ENCODE results near the gene NDOR1.

Gene NDOR1

DNA sequence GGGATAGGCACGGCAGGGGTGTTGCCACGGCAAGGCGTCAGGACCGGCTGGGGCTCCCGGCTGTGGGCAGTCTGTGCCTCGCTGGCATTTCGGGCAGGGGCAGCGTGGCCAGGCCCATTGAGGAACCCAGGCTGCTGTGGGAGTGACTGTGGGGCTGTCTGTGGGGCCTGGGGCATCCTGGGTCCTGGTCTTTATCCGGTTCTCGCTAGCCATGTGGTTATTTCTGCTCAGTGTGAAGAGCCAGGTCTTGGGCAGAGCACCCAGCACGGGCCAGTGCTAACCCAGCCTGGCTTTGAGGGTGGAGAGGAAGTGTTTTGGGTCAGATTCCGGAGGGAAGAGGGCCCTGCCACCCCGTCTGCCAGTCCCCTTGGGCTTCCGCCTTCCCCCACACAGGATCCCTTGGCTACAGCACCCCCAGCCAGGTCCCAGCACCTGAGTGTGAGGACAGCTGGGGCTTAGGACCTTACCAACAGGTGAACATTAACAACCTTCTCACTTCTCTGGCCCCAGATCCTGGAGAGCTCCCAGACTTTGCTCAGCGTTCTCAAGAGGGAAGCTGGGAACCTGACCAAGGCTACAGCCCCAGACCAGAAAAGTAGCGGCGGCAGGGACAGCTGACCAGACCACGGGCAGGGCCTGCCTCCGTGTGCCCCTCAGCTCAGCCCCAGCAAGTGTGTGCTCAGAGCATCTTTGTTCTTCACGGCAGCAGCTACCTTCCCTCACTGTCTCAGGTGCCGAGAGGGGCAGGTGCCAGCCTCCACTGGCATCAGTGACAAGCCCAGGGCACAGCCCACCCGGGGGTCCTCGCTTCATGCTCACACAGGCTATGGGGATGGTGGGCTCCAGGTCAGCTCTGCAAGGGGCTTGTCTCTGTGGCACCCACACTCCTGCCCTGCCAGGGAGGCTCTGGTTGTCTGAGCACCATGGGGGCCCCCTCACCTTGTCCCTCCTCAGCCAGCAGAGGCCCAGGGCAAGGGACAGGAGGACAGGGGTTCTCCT lies 15.9 kb upstream of the NDOR1 start:
- WGBS, 2 donors (ENCODE audit: extremely low coverage in 2 of 2, insufficient read length in 2 of 2, insufficient replicate concordance in 1 of 2) = no CpG with 5 or more reads among the region's 23 CpGs
- H3K14ac ChIP-seq (ENCODE audit: low read length) = no peak overlapping the region
- H2BK12ac ChIP-seq (ENCODE audit: low read length) = no peak overlapping the region
- H4K8ac ChIP-seq (ENCODE audit: low read depth, low read length) = no peak overlapping the region
- H3K4me3 ChIP-seq (ENCODE audit: low read length in 2 of 2) = peak overlapping the region; percentile 99 to 100
- no peak overlapping the region for H3K4ac ChIP-seq (ENCODE audit: low read length)
- H2BK120ac ChIP-seq (ENCODE audit: low read depth, low read length) = no peak overlapping the region
- peak overlapping the region; percentile 93 for H3K4me2 ChIP-seq (ENCODE audit: insufficient read depth, low read length, poor library complexity, severe bottlenecking)
- H4K91ac ChIP-seq (ENCODE audit: low read depth, low read length, poor library complexity) = no peak overlapping the region
- peaks cover 0 to 2% (median 0%) of the 10 kb centered on the region in 3 experiments for H3K27me3 ChIP-seq (ENCODE audit: control insufficient read depth in 3 of 3, insufficient read depth in 3 of 3, low read depth in 1 of 3, low read length in 3 of 3)
- DNase-seq (ENCODE audit: low spot score) = no peak
- no peak overlapping the region for H3K27ac ChIP-seq (replicated peaks; ENCODE audit: low read length)
- H3K9me3 ChIP-seq (replicated peaks in 1 of 2; ENCODE audit: control insufficient read depth in 2 of 2, insufficient read depth in 1 of 2, low read depth in 1 of 2, low read length in 2 of 2) = peaks cover 0 to 1% of the 10 kb centered on the region in 2 donors
- H3K23ac ChIP-seq (ENCODE audit: low read depth, low read length, poor library complexity) = peak overlapping the region; percentile 95
- peaks cover 37% of the 10 kb centered on the region for H3K79me1 ChIP-seq (ENCODE audit: low read depth, low read length)
- peak overlapping the region; percentile 84 for H2AK5ac ChIP-seq (ENCODE audit: low read depth, low read length)
- no peak overlapping the region for H2BK5ac ChIP-seq (ENCODE audit: low read length)
- H3K4me1 ChIP-seq (ENCODE audit: control insufficient read depth in 2 of 2, insufficient read depth in 1 of 2, low read depth in 1 of 2, low read length in 2 of 2) = peaks cover 17% of the 10 kb centered on the region in 2 donors
- H3K9ac ChIP-seq (ENCODE audit: low read depth, low read length, poor library complexity) = peak overlapping the region; percentile 93
- H2BK15ac ChIP-seq (ENCODE audit: low read length) = no peak overlapping the region
- peak overlapping the region; percentile 95 for H2AFZ ChIP-seq (ENCODE audit: low read length)
- peaks cover 15 to 52% of the 10 kb centered on the region in 2 donors for H3K36me3 ChIP-seq (replicated peaks in 1 of 2; ENCODE audit: control insufficient read depth in 2 of 2, insufficient read depth in 2 of 2, low read length in 2 of 2)
- H3K18ac ChIP-seq (ENCODE audit: low read length) = no peak overlapping the region

DNA sequence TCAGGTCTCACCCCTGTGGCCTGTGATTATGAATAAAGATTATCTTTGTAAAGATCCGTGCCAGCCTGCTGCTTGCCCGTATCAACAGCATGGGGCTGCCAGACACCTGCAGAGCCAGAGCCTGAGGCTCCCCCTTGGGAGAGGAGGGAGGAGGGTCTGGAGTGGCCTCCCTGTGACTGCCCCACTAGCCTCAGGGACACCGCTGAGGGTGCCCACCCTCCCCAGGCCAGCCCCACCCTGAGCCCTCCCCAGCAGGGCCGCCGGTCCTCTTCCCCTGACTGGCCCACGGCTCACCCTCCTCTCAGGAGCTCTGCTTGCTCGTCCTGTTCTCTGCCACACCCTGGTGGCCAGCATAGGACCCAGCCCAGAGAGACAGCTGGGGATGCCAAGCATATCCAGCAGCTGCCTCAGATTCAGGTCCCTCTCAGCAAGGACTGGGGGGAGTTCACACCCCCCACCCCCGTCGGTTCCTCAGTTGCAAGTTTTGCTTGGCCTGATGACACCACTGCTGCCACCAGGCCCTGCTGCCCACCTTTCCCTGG lies 15.1 kb upstream of the NDOR1 start:
- Histone ChIP-seq H3K18ac (ENCODE audit: low read length) (no peak overlapping the region), H3K23ac (ENCODE audit: low read depth, low read length, poor library complexity) (no peak overlapping the region), H3K9ac (ENCODE audit: low read depth, low read length, poor library complexity) (no peak overlapping the region), H3K14ac (ENCODE audit: low read length) (no peak overlapping the region), H2BK12ac (ENCODE audit: low read length) (no peak overlapping the region), H3K4me3 (ENCODE audit: low read length in 2 of 2) (peak overlapping the region in 1 of 2 donors; percentile 100), H3K36me3 (replicated peaks in 1 of 2; ENCODE audit: control insufficient read depth in 2 of 2, insufficient read depth in 2 of 2, low read length in 2 of 2) (peaks cover 15 to 44% of the 10 kb centered on the region in 2 donors), H4K8ac (ENCODE audit: low read depth, low read length) (no peak overlapping the region), H3K79me1 (ENCODE audit: low read depth, low read length) (peaks cover 42% of the 10 kb centered on the region), H2BK120ac (ENCODE audit: low read depth, low read length) (no peak overlapping the region), H3K4me1 (ENCODE audit: control insufficient read depth in 2 of 2, insufficient read depth in 1 of 2, low read depth in 1 of 2, low read length in 2 of 2) (peaks cover 17 to 21% of the 10 kb centered on the region in 2 donors), H3K27me3 (ENCODE audit: control insufficient read depth in 3 of 3, insufficient read depth in 3 of 3, low read depth in 1 of 3, low read length in 3 of 3) (peaks cover 0 to 2% (median 0%) of the 10 kb centered on the region in 3 experiments), H2AFZ (ENCODE audit: low read length) (no peak overlapping the region), H2BK5ac (ENCODE audit: low read length) (no peak overlapping the region), H3K4ac (ENCODE audit: low read length) (no peak overlapping the region), H3K9me3 (replicated peaks in 1 of 2; ENCODE audit: control insufficient read depth in 2 of 2, insufficient read depth in 1 of 2, low read depth in 1 of 2, low read length in 2 of 2) (peaks cover 0 to 1% of the 10 kb centered on the region in 2 donors), H3K4me2 (ENCODE audit: insufficient read depth, low read length, poor library complexity, severe bottlenecking) (no peak overlapping the region), H4K91ac (ENCODE audit: low read depth, low read length, poor library complexity) (no peak overlapping the region), H2BK15ac (ENCODE audit: low read length) (no peak overlapping the region), H2AK5ac (ENCODE audit: low read depth, low read length) (no peak overlapping the region), H3K27ac (replicated peaks; ENCODE audit: low read length) (no peak overlapping the region)
- no CpG with 5 or more reads among the region's 9 CpGs for WGBS, 2 donors (ENCODE audit: extremely low coverage in 2 of 2, insufficient read length in 2 of 2, insufficient replicate concordance in 1 of 2)
- no peak for DNase-seq (ENCODE audit: low spot score)

DNA sequence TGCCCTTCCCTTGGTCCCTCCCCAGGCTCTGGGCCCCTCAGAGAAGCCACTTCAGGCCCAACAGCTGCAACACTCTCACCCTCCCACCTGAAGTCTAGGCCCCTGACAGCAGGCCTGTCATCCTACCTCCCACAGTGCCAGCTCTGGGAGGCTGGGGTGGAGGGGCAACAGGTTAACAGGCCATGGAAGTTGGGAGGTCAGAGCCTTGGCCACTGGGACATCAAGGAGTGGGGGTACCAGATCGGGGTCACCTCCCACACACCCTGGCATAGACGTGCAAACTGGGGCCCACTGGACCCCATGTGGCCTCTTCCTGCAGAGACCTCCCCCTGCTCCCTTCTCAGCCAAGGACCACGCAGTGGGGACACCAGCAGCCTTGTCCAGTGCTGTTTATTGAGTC lies 14.3 kb upstream of the NDOR1 start:
- Histone ChIP-seq H3K14ac (ENCODE audit: low read length) (no peak overlapping the region), H3K79me1 (ENCODE audit: low read depth, low read length) (peaks cover 41% of the 10 kb centered on the region), H2BK12ac (ENCODE audit: low read length) (peak overlapping the region; percentile 73), H4K8ac (ENCODE audit: low read depth, low read length) (no peak overlapping the region), H4K91ac (ENCODE audit: low read depth, low read length, poor library complexity) (no peak overlapping the region), H2BK5ac (ENCODE audit: low read length) (no peak overlapping the region), H3K4me1 (ENCODE audit: control insufficient read depth in 2 of 2, insufficient read depth in 1 of 2, low read depth in 1 of 2, low read length in 2 of 2) (peaks cover 17 to 21% of the 10 kb centered on the region in 2 donors), H3K18ac (ENCODE audit: low read length) (no peak overlapping the region), H3K4me2 (ENCODE audit: insufficient read depth, low read length, poor library complexity, severe bottlenecking) (no peak overlapping the region), H3K27me3 (ENCODE audit: control insufficient read depth in 3 of 3, insufficient read depth in 3 of 3, low read depth in 1 of 3, low read length in 3 of 3) (peaks cover 0 to 2% (median 0%) of the 10 kb centered on the region in 3 experiments), H2BK15ac (ENCODE audit: low read length) (no peak overlapping the region), H3K9ac (ENCODE audit: low read depth, low read length, poor library complexity) (no peak overlapping the region), H3K4me3 (ENCODE audit: low read length in 2 of 2) (peak overlapping the region in 1 of 2 donors; percentile 15), H3K27ac (replicated peaks; ENCODE audit: low read length) (no peak overlapping the region), H3K36me3 (replicated peaks in 1 of 2; ENCODE audit: control insufficient read depth in 2 of 2, insufficient read depth in 2 of 2, low read length in 2 of 2) (peaks cover 13 to 36% of the 10 kb centered on the region in 2 donors), H3K23ac (ENCODE audit: low read depth, low read length, poor library complexity) (no peak overlapping the region), H3K4ac (ENCODE audit: low read length) (no peak overlapping the region), H3K9me3 (replicated peaks in 1 of 2; ENCODE audit: control insufficient read depth in 2 of 2, insufficient read depth in 1 of 2, low read depth in 1 of 2, low read length in 2 of 2) (peaks cover 0 to 1% of the 10 kb centered on the region in 2 donors), H2AK5ac (ENCODE audit: low read depth, low read length) (no peak overlapping the region), H2AFZ (ENCODE audit: low read length) (no peak overlapping the region), H2BK120ac (ENCODE audit: low read depth, low read length) (no peak overlapping the region)
- no CpG with 5 or more reads among the region's 3 CpGs for WGBS, 2 donors (ENCODE audit: extremely low coverage in 2 of 2, insufficient read length in 2 of 2, insufficient replicate concordance in 1 of 2)
- no peak for DNase-seq (ENCODE audit: low spot score)

Measured in neuronal stem cell (in vitro differentiated cells).